Mammary microvascular endothelial cell (primary cell): ENCODE measurements around the gene SIN3A. TPM values are rescaled to one million over a fixed set of nuclear protein-coding genes. Genes with fewer than 3 reads are reported as not detected.

Experiments
- total RNA-seq: library from RNA; depleted of rRNA; stranded (reverse); fragments of >200 nt; gene quantifications from 2 replicates; pipeline ENCODE4 v1.2.3, GENCODE V29; 2015

The SIN3A gene
- 14.8 and 17.1 TPM in 2 replicates for total RNA-seq

GRCh38 chr15:75451674-75452363, at the start of gene SIN3A:
Gene SIN3A (minus strand): TSS chr15:75451690. CDS start chr15:75430375, 21,315 bp downstream.

DNA sequence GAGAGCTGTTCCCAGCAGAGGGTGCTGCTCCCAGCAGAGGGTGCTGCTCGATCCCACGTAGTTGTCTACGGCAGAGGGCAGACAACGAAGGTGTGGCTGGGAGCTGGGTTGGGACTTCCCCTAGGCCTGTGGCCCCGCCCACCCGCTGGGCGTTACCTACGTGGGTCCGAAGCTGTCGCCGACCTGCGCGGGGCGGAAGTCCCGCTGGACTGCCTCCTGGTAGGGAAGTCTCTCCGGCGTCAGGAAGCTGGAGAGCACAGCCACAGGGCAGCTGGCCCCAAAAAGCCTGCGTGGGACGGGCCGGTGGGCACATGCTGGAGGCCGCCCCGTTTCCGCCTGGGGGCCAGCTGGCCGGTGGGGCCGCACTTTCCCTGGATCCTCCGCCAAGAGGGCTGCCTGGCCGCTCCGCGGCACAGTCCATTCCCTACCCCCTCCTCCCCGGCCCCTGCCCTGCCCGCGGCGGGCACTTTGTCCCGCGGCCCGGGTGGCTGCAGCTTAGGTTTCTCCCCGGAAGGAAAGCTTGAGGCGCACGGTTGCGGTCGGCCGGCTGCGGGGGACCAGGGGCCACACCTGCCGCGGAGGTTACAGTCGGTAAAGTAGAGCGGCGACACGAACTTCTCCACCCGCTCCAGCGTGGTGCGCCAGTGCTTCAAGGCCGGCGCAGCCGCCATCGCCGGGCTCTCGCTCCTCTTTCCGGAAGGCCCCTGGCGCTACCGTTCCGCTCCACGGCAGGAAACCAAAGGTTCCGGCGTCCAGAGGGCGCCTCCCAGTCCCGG, 83.4 kb downstream of the SIN3A start, which contains the start of gene MAN2C1:
TSS of gene MAN2C1 (minus strand) at position 695 of the 776 bp plus-strand sequence. CDS start at position 671, 24 bp downstream.

DNA sequence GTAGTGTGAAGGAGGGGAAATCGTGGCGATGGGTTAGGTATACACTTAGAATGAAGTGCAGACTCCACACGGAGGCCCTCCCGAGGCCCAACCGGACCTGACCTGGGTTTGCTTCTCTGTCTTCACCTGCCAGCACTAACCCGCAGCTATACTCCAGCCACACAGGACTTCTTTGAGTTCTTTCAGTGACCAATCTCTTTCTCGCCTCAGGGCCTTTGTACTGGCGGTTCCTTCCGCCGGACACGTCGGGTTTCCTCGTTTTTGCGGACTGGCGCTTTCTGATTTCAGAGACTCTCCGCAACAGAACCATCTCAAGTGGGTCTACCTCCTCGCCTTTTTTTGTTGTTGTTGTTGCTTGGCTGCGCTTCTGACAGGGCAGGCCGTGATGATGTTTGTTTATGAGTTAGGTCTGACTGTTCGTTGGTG, 104.7 kb downstream of the SIN3A start, which contains the start of gene NEIL1:
TSS of gene NEIL1 (plus strand) at position 244 of the 426 bp plus-strand sequence. CDS start 1,867 bp downstream, outside the sequence.

GRCh38 chr15:75335705-75336355, 115.7 kb downstream of the SIN3A start, which contains the start of gene COMMD4:
Gene COMMD4 (plus strand): TSS chr15:75336063. CDS start chr15:75336090, 27 bp downstream.

Other genes with a start within 250 kb of the SIN3A start
- gene C15orf39, start 249.8 kb downstream of the SIN3A start, total RNA-seq: 15.5 and 19.8 TPM in 2 replicates
- not detected in 2 replicates for gene GOLGA6C, start 193.4 kb downstream of the SIN3A start, total RNA-seq
- gene GOLGA6D, start 168.9 kb downstream of the SIN3A start, total RNA-seq: not detected in 2 replicates
- gene COMMD4, start 115.6 kb downstream of the SIN3A start, total RNA-seq: 112 and 117 TPM in 2 replicates
- 4.9 and 7.9 TPM in 2 replicates for gene NEIL1, start 104.7 kb downstream of the SIN3A start, total RNA-seq
- 62.7 and 72.3 TPM in 2 replicates for gene MAN2C1, start 83.1 kb downstream of the SIN3A start, total RNA-seq
- 16.5 and 18.8 TPM in 2 replicates for gene PTPN9, start 127.6 kb upstream of the SIN3A start, total RNA-seq
- 21.1 and 22.8 TPM in 2 replicates for gene SNUPN, start 174.0 kb upstream of the SIN3A start, total RNA-seq
- gene IMP3, start 188.5 kb upstream of the SIN3A start, total RNA-seq: 116 TPM in 2 replicates
- gene SNX33, start 196.2 kb upstream of the SIN3A start, total RNA-seq: 7.9 and 8.4 TPM in 2 replicates